H1 (cell line): ENCODE data around the gene CELF2.

Experiments used
- CEBPB ChIP-seq: IDR thresholded peaks from 2 replicates; pipeline ENCODE4 v1.6.1; 2012; ENCODE audit warnings: low read depth, low read length
- CTCF ChIP-seq, 3 experiments: IDR thresholded peaks; 1 replicate in 2 of 3; 2 replicates in 1 of 3; pipeline versions ENCODE4 v1.5.1 to v1.6.1; 2011; ENCODE audit warnings: low read length in 3 of 3, mild to moderate bottlenecking in 3 of 3, inconsistent platforms in 2 of 3, low read depth in 1 of 3, moderate library complexity in 1 of 3; ENCODE audit not compliant: insufficient read depth in 1 of 3; ENCODE audit errors: control extremely low read depth in 1 of 3
- EP300 ChIP-seq, 2 experiments: IDR thresholded peaks; 1 replicate in 1 of 2; 2 replicates in 1 of 2; pipeline ENCODE4 v1.6.1; 2011 to 2012; ENCODE audit warnings: low read depth in 2 of 2, low read length in 2 of 2, mild to moderate bottlenecking in 2 of 2, borderline replicate concordance in 1 of 2, inconsistent platforms in 1 of 2, moderate library complexity in 1 of 2
- EZH2 ChIP-seq: fragments of 200-600 bp; sonication (generic); IDR thresholded peaks from 2 replicates; pipeline ENCODE4 v1.7.1; 2012; ENCODE audit warnings: low read depth, mild to moderate bottlenecking, moderate library complexity, low read length, inconsistent platforms; ENCODE audit not compliant: severe bottlenecking

DNA sequence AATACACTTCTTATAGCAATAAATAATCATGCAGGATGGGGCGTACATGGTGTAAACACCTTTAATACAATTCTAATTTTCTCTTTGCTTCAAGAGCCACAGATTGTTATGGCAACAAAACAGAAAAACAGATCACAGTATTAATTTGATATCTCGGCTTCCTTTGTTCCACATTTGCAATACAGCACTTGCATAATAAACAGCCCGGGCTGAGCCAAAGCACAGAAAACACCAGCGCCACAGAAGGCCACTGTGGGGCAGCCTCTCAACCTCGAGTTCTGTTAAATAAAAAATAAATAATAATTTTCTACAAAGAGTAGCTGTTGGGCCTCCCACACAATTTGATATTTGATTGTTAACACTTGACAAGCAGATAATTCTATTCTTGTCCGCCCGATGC is 337.9 kb downstream of the CELF2 start:
- TF ChIP-seq CTCF (IDR thresholded peaks at IDR 0.05; ENCODE audit: control extremely low read depth in 1 of 3, insufficient read depth in 1 of 3, low read depth in 1 of 3, low read length in 3 of 3) (no peak), EP300 (IDR thresholded peaks at IDR 0.05; ENCODE audit: borderline replicate concordance in 1 of 2, low read depth in 2 of 2, low read length in 2 of 2) (no peak), CEBPB (no peak), EZH2 (no peak)
